Thyroid gland (tissue), 4 donors: ENCODE data around the gene ZFAND4.
"Not testable (repeated sequence)": the region's sequence is repeated elsewhere in the genome, so short reads cannot be mapped to it uniquely, and the experiment has no call there.

Experiments used
- POLR2A ChIP-seq, 2 donors: fragments of 450-650 bp; IDR thresholded peaks; one replicate each; pipeline ENCODE4 v1.6.1; 2017; ENCODE audit warnings: antibody characterized with exemption in 2 of 2, mild to moderate bottlenecking in 2 of 2, moderate library complexity in 1 of 2
- TF ChIP-seq, protein P1 (sequence below), 6 experiments: fragments of 200-600 bp in 3 of 6; fragments of 450-650 bp in 3 of 6; sonication (generic) in 3 of 6; IDR thresholded peaks; one replicate each; pipeline ENCODE4 v1.5.1; 2016 to 2019; ENCODE audit warnings: antibody characterized with exemption in 6 of 6, mild to moderate bottlenecking in 2 of 6, inconsistent platforms in 1 of 6, moderate library complexity in 1 of 6

GRCh38 chr10:45717053-45717452, 44.5 kb upstream of the ZFAND4 start:
- not testable (repeated sequence) for TF ChIP-seq POLR2A (IDR thresholded peaks at IDR 0.05)
- TF ChIP-seq, protein P1, sequence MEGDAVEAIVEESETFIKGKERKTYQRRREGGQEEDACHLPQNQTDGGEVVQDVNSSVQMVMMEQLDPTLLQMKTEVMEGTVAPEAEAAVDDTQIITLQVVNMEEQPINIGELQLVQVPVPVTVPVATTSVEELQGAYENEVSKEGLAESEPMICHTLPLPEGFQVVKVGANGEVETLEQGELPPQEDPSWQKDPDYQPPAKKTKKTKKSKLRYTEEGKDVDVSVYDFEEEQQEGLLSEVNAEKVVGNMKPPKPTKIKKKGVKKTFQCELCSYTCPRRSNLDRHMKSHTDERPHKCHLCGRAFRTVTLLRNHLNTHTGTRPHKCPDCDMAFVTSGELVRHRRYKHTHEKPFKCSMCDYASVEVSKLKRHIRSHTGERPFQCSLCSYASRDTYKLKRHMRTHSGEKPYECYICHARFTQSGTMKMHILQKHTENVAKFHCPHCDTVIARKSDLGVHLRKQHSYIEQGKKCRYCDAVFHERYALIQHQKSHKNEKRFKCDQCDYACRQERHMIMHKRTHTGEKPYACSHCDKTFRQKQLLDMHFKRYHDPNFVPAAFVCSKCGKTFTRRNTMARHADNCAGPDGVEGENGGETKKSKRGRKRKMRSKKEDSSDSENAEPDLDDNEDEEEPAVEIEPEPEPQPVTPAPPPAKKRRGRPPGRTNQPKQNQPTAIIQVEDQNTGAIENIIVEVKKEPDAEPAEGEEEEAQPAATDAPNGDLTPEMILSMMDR (IDR thresholded peaks at IDR 0.05): not testable (repeated sequence)
